AG08395 (cell line): ENCODE data around the gene NEXMIF.
"Not testable (repeated sequence)": the region's sequence is repeated elsewhere in the genome, so short reads cannot be mapped to it uniquely, and the experiment has no call there.

Source experiments
- DNase-seq: peaks from one replicate; pipeline ENCODE4 v3.0.0; 2012; ENCODE audit warnings: mixed read lengths, low spot score

NEXMIF gene

GRCh38 chrX:74788545-74789086 lies 136.6 kb downstream of the NEXMIF start:
- no peak for DNase-seq

DNA sequence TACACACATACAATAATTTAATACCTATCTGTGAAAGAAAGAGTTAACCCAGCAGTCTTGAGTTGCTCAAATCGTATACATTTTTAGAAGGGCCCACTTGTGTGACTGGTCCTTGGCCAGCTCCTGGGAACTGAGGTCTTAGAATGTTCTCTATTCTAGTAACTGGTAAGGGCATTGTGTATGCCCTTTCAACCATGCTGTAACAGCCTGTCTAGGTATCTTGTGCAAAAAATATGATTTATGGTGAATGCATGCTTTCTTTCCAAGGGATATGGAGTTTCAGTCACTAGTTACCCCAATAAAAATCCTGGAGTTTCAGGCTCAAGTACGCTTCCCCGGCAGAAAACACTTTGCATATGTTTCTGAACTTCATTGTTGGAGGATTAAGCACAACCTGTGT lies 140.6 kb downstream of the NEXMIF start:
- no peak for DNase-seq

DNA sequence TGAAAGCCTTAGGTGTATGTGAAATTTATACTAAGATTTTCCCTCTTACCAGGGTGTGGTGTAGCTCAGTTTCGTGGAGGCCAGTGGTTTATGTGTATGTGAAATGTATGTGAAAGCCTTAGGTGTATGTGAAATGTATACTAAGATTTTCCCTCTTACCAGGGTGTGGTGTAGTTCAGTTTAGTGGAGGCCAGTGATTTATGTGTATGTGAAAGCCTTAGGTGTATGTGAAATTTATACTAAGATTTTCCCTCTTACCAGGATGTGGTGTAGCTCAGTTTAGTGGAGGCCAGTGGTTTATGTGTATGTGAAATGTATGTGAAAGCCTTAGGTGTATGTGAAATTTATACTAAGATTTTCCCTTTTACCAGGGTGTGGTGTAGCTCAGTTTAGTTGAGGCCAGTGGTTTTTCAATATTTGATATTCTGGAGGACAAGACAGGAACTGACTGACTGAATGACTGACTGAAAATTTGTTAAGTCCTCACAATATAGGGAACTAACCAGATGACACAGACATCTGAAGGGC lies 143.7 kb downstream of the NEXMIF start:
- no peak for DNase-seq

DNA sequence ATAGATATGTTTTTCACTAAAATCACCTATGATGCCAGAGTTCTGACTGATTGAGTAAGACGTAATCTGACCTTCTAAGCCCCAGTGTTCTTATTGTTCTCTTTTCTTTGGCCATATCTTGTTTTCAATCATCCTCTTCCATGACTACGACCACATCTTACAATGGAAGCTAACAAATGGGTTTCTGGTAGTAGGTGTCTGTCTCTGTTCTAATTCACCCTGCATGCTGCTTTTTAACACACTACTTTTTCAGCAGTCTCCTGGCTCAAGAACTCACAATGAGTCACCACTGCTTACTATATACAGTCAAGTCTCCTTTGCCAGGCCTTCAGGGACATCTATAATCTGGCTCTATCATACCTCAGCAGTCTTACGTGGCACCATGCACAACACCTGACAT lies 146.1 kb downstream of the NEXMIF start:
- no peak for DNase-seq

- DNase-seq = no peak
These were observed 150.3 kb downstream of the NEXMIF start for GRCh38 chrX:74774988-74775387.

GRCh38 chrX:74736450-74736849 lies 188.8 kb downstream of the NEXMIF start:
- no peak for DNase-seq

- DNase-seq = no peak
These were observed 220.0 kb downstream of the NEXMIF start for GRCh38 chrX:74705269-74705668.

DNA sequence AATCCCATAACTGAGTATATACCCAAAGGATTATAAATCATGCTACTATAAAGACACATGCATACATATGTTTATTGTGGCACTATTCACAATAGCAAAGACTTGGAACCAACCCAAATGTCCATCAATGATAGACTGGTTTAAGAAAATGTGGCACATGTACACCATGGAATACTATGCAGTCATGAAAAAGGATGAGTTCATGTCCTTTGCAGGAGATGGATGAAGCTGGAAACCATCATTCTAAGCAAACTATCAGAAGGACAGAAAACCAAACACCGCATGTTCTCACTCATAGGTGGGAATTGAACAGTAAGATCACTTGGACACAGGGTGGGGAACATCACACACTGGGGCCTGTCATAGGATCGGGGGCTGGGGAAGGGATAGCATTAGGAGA lies 223.9 kb downstream of the NEXMIF start:
- DNase-seq = not testable (repeated sequence)

DNA sequence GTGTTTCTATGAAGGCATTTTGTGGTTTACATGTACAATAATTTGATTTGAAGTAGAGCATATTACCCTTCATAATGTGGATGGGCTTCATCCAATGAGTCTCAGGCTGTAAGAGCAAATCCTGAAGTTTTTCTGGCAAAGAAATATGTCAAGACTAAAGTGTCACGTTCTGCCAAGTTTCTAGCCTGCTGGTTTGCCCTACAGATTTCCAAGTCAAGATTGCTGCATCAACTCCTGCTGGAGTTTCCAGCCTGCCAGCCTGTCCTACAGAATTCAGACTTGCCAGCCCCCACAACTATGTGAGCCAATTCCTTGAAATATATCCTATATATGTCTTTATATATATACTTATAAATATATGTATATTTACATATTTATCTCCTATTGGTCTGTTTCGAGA lies 240.8 kb downstream of the NEXMIF start:
- DNase-seq = no peak
